HG03159 (cell line): ENCODE results near the gene SAMD4A.

Experiments used
- ATAC-seq: cut with Tn5 transposase; IDR thresholded peaks from one replicate; pipeline ENCODE4 v1.9.1; 2021; ENCODE audit warnings: mild to moderate bottlenecking, moderate library complexity; ENCODE audit not compliant: unreplicated experiment

The SAMD4A gene

DNA sequence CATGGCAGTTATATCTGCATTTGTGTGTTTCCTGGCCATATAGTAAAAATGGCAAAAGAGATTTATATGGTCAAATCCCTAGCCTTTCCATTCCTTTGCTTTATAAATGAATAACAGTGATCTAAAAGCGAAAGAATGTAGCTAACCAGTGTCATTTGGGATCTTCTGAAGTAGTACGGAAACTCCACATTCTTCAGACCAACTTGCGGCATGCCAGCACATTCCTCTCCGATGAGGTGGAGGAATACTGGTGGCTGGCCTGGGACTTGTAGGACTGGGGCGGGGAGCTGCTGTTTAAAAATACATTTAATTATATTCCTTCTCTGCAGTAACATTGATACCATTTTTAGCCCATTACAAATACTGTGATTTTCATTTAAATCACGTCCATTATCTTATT is 85.3 kb downstream of the SAMD4A start:
- ATAC-seq, result no peak

DNA sequence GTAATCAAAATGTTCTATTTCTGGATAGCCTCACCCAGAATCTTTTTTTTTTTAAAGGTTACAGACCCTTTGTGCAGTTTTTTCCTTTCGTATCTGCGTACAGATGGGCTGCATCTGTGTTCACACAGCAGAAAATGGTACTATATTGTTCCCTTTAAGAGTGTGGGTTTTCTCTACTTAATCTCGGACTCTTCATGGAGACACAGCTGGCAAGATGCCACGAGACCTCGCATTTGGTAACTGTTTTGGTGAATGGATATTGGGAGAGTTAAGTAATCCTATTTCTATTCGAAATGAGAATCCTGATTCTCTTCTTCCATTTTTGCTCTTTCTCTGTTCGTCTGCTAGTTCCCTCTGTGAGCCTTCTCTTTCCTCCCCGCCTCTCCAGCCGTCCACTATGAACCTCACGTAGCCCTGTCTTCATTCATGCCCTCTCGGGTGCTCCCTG is 85.7 kb downstream of the SAMD4A start:
- no peak for ATAC-seq

DNA sequence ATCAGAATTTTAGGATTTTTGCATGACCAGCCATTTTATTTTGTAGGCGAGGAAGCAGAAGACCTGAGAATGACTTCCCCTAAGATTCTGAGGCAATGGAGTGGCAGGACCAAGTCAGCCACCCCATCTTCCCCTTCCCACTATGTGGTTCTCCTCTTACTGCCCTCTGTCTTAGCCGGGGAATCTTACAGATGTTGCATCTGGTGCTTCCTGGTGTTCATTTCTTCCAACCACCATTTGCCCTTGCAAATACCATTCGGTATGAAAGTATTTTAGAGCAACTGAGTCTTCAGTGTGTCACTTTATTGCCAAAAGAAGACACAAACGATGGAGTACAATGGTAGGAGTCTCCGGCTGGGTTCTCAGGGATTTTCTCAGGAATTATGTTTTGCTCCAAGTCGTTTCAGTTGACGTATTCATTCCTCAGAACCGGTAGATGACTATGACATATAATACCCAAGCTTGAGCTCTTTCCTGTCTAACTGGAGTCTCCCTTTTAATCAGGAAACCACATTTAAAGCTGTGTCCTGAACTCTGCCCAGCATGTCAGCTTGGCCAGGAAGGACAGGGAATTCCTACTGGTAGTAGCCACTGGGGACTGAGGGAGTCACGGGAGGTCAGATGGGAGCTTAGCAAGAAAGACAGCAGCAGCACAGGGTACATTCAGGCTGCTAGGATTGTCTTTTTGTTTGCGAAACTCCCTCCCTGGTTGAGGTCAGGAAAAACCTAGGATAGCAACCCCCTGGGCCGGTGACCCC is 87.0 kb downstream of the SAMD4A start:
- ATAC-seq, result no peak

DNA sequence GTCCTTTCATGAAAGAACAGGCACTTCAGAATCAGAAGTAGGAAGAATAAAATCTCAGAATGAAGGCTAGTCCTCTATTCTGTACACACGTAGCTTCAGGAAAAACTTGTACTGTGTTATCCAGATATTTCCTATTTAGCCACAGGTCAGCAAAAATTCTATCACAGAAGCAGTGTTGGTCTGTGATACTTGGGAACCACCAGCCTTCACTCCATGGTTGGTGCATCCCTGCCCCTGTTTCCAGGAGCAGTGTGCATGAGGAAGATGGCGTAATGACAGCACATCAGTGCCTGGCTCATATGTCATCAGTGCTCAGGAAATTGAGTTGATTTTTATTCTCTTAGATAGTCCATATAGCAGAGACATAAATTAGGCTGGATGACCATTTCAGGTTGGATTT is 87.7 kb downstream of the SAMD4A start:
- ATAC-seq, result no peak

DNA sequence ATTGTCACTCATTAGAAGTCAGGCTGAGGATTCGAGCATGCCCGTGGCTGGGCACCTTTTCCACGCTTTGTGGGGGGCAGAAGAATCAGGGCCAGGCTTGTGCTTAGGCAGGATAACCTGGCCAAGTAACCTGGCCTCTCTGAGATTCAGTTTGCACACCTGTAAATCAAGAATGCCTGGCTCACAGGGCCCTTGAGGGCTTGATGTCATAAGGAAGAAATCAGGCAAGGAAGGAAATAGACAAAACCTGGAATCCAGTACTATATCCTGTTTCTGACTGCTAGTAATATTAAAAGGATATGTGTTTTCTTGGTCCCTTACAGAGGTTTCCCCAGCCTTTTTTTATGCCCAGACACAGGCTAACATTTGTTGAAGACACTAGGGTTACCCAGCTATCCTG is 91.9 kb downstream of the SAMD4A start:
- no peak for ATAC-seq

DNA sequence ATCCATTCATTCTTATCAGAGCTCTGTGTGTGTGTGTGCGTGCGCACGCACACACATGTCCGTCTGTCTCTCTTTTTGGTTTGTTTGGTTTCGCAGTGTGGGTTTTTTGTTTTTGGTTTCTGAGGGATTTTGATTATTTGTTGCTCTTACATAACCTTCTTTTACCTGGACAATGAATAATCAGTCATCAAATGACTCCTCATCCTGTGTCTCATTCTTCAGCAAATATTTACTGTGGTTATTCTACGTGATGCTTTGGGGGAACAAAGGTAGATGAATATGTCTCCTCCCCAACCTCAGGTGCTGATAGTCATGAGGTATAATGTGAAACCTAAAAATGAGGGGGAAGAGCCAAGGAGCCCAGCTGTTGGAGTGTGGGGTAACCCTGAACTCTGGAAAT is 92.4 kb downstream of the SAMD4A start:
- ATAC-seq, result no peak

DNA sequence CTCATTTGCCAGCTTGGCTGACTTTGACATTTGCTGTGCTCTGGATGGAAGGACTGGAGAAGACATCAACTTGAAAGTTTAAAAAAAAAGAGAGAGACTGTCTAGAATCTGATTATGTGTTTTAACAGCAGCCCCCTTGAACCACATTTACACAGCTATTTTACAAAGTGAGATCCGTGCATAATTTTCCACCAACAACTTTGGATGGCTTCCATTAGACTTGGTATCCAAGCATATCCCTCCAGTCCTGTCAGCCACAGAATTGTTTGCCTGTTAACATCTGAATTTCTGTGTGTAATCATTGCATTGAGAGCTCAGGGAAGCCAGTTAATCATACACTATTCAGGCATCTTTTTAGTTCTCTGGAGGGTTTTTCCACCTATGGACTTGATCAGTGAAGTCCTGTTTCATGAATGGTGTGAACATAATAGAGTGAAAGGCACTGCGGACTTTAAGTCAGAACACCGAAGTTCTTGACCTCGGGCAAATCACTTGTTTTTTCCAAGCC is 93.7 kb downstream of the SAMD4A start:
- no peak for ATAC-seq

DNA sequence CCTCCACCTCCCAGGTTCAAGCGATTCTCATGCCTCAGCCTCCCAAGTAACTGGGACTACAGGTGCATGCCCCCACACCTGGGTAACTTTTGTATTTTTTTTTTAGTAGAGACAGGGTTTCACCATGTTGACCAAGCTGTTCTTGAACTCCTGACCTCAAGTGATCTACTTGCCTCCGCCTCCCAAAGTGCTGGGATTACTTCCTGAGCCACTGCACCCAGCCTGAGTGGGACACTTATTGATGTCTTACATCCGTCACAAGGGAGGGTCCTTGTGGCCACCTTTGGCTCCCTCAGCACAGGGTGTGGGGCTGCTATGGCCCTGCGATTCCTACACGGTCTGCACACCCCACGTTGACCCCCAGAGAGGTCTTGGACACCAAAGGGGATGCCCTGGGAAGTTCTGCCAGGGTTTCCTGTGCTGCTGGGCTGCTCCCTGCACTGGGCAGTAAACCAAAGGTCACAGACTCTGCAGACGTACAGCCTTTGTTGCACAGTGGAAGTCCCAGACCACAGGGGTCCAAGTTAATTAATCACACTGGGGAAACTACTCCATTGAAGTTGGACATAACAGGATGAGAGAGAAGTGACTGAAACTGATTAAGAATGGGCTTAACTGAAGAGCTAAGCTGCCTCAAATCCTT is 95.7 kb downstream of the SAMD4A start:
- no peak for ATAC-seq

DNA sequence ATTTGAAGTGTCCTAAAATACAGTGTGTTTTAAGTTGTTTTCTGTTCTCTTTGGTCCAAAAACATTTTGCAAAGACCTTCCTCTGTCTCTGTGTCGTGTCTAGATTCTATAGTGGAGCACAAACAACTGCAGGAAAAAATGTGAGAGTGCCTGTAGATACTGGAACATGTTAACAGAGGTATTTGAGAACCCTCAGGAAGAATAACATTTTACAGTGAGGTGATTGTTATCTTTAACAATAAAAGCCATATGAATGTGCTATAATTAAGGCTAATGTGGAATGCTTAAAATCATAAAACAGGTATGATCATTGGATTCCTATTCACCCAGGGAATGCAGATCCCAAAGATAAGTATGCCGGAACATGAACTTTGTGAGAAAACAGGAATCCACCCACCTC is 98.0 kb downstream of the SAMD4A start:
- no peak for ATAC-seq

DNA sequence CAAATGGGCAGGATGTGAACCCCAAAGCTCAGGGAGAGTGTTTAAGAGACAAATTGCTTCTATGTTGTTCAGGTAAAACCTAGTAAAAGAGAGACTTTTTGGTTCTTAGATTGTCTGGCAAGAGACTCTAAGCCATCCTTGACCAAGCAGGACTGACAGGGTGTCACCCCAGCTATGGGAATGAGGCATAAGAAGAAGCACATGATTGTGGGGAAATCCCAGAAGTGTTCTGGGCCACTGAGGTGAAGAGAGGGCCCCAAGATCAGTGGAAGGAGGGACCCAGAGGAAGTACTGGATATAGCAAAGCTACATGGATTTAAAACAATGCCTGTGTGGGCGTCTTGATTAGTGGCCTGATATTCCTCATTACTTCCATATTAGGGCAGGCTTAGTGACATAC is 99.0 kb downstream of the SAMD4A start:
- no peak for ATAC-seq

DNA sequence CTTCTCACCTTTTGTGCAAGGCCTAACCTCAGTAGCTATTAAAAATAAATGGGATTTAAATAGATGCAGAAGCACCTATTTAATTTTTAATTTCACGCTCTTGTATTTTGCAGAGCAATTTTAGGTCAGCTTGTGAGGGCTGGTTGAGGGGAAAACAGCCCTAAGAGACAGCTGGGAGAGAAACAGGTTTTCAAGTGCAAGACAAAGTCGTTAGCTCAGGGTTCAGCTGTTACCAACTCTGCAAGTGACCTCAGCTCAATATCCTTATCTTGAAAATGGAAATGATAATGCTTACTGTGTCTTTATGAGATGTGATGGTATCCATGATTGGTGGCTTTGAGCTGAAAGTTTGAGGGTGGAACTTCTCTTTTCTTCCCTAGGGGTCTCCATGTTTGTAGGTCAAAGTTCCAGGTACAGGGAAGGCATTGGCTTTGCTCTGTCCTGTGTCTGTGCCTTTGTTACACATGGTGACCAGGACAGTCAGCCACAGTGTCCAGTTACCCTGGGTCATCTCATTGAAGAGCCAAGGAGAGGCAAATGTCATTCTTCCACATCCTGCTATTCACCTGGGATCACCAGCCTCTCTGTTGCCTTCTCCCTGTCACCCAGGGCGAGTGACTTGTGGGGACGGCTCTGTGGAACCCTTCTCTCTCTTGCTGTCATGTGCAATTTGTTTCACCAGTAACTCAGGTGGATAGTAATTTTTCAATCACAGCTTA is 100.3 kb downstream of the SAMD4A start:
- no peak for ATAC-seq

DNA sequence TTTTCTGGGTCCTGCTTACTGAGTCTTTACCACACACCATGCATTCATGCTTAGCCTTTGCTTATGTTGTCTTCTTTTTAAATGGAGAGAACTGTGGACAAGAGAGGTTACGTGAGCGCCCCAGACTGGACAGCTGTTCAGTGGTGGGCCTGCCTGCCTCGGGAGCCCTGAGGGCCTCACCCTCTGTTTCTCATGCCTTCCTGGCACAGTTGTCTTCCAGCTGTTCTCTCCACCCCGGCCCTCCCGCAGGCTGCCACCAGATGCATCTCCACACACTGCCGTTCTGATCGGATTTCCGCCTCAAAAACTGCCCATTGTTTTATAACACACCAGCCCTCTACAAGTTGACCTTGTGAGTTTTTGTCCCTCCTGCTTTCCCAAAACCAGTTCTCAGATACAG is 100.8 kb downstream of the SAMD4A start:
- no peak for ATAC-seq

DNA sequence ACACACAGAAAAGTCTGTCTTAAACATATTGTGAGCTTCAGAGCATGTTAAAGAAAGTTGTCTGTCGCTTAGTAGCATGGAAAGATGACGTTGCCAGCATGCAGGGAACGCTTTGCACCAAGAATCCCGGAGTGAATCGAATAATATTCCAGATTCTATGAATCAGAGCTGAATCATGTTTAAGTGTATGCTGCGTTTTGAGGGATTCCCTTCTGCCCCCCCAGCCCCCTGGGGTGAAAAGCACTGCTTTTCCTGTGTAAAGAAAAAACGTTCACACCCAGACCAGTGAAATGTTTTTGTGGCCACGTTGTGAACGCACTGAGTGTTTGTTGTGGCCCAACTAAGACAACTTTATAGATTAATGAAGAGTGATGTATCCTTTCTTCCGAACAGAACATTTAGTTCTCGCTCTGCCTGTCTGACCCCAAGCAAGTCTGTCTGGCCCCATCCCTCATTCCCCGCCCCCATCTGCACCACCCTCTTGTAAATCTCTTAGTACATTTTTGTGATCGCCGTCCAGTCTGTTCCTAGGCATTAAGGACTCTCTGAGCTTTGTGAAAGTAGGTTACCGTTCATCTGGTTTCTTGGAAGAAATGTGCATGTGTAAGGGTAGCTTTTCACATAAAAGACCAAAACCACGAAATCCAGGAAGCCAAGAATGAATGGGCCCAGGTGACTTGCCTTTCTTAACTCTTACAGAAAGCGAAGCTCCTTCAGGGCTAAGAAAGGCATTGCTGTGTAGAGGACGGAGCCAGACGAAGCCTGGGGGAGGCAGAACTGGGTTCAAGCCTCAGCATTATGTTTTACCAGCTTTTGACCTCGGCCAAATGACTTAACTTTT is 103.0 kb downstream of the SAMD4A start:
- no peak for ATAC-seq

DNA sequence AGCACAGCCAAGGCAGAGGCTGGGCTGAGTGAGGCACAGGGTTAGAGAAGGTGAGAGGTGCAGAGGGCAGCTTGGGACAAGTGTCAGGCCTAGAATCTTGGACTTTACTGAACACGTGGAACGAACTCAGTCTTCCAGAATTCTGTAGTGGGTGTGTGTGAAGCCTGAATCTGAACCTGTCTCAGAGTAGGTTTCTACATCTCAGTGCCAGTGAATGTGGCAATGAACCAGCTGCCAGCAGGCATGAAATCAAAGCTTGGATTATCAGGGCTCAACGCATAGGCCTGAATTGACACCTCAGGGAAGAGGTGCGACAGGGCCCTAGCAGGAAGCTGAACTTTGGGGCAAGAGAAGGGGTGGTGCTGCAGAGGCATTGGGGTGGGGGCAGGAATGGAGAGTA is 104.6 kb downstream of the SAMD4A start:
- ATAC-seq, result no peak

DNA sequence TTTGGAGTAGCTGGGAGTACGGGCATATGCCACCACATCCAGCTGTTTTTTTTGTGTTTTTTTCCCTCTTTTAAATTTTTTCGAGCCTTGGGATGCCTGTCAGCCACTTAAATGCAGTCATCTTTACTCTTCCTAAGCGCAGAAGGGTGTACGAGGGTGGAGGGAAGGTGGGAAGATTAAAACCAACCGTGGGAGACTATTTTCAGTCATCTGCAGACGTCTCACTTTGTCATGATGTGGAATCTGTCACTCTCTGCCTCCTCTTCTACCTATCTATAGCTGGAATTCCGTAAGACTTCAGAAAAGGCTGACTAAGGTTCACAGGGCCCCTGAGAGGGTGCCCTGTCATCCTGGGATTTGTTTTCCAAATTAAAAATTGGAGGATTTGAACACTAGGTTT is 105.3 kb downstream of the SAMD4A start:
- ATAC-seq, result no peak

DNA sequence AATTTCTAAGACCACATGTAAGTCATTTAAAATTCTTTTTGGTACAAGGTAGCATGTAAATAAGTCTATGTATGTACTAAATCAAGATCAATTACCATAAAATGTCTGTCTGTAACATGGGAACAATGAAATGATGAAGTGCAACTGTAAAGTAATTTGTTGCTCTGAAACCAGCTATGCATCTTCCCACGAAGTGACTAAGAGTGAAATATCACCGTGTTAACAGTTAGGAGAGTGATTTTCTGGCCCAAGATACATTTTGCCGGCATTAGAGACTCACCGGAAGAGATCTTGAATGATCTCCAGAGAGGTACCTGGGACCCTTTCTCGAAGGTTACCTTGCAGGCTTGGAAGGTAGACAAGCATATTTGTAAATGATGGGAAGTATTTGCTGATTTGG is 105.8 kb downstream of the SAMD4A start:
- no peak for ATAC-seq

DNA sequence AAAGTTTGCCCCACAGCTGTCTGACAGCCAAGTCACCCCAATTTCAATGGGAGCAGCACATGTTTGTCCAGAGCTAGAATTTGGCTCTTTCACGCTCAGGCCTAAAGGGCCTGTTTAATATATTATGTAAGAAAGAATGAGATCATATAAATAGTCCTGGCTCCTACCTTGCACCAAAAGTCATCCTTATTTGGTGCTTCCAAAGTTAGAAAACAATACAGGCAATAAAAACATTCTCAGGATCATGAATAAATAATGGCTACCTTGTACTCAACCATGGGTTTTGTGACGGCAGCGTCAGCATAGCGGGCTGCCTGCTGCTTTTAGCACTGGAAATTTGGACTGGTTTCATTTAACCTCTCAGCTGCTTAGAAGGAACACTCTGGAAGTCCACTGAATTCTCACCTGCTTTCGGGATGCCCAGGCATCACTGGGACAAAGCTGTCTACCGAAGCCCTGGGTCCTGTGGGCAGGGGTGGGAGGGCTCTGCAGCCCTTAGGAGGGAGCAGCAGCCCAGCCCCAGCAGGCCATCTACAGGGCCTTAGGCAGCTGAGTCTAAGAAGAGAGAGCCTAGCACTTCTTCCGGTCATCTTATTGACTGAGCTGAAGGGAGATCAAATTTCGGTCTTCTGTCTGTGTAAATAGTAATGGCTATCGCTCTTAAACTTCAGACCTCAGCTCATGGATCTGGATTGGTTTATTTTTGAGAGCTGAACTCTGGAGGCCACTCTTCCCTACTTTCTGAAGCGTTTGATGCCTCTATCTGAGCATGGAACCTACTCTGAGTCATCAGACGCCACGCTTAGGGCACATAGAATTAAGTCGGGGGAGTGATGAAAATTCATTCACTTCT is 106.5 kb downstream of the SAMD4A start:
- ATAC-seq, result no peak

DNA sequence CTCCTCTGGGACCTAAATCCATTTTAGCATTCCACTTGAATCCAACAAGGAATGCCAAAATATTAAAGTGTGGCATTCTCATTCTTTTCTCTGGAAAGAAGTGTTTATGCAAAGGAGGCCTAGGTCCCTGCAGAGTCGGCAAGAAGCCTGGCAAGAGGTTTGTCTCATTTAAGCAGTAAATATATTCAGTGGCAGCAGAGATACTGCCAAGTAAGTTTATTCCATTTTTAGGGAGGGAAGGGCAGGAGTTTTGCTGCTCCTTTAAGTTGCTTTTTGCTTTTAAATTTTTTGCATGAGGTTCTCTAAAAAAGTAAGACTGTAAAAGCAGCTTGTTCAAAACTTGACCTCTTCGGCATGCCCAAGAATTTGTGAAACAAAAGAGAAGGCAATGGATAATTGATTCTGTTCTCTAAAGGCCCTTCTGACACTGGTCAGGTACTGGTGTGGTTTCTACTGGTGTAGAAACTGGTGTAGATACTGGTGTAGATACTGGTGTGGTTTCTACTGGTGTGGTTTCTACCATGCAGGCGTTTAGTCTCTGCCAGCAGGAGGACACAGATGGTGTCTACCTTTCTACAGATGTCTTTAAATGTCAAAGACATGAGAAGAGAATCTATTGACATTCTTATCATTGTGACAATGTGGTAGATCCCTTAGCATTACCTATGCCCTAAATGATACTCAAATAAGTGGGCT is 107.3 kb downstream of the SAMD4A start:
- ATAC-seq, result no peak
